MM.1S (cell line): ENCODE data around the gene CAPRIN1.

Experiments
- DNase-seq: peaks from one replicate; pipeline ENCODE4 v3.0.0-alpha.2; 2015
- H2AFZ ChIP-seq: fragments of 300-600 bp; sonication (generic); 2 replicates; pipeline ENCODE4 v1.6.0; 2016; ENCODE audit warnings: antibody characterized with exemption, low read length
- H3F3A ChIP-seq: fragments of 300-600 bp; sonication (generic); 2 replicates; pipeline ENCODE4 v1.6.1; 2016; ENCODE audit warnings: mild to moderate bottlenecking, antibody characterized with exemption, low read length, moderate library complexity, mixed read lengths; ENCODE audit not compliant: insufficient read depth
- H3K27ac ChIP-seq: fragments of 300-600 bp; sonication (generic); 2 replicates; pipeline ENCODE4 v1.5.1; 2016; ENCODE audit warnings: mild to moderate bottlenecking, low read length
- H3K27me3 ChIP-seq: fragments of 300-600 bp; sonication (generic); replicated peaks from 2 replicates; pipeline ENCODE4 v1.6.0; 2016; ENCODE audit warnings: low read length; ENCODE audit not compliant: insufficient read depth
- H3K36me3 ChIP-seq: fragments of 300-600 bp; sonication (generic); replicated peaks from 2 replicates; pipeline ENCODE4 v1.6.1; 2016; ENCODE audit warnings: mild to moderate bottlenecking, low read length, mixed read lengths; ENCODE audit not compliant: insufficient read depth
- H3K4me1 ChIP-seq: fragments of 300-600 bp; sonication (generic); 2 replicates; pipeline ENCODE4 v1.6.1; 2016; ENCODE audit warnings: low read length, mixed read lengths
- H3K4me2 ChIP-seq: fragments of 300-600 bp; sonication (generic); 2 replicates; pipeline ENCODE4 v1.6.0; 2016; ENCODE audit warnings: low read depth, low read length
- H3K4me3 ChIP-seq: fragments of 300-600 bp; sonication (generic); 2 replicates; pipeline ENCODE4 v1.5.1; 2016; ENCODE audit warnings: low read length, mixed read lengths
- H3K79me2 ChIP-seq: fragments of 300-600 bp; sonication (generic); 2 replicates; pipeline ENCODE4 v1.6.1; 2016; ENCODE audit warnings: mixed run types, low read length, mixed read lengths
- H3K9ac ChIP-seq: fragments of 300-600 bp; sonication (generic); 2 replicates; pipeline ENCODE4 v1.6.1; 2016; ENCODE audit warnings: low read length, mixed read lengths
- H3K9me2 ChIP-seq: fragments of 300-600 bp; sonication (generic); replicated peaks from 2 replicates; pipeline ENCODE4 v1.6.1; 2016; ENCODE audit warnings: mild to moderate bottlenecking, low read length, mixed read lengths; ENCODE audit not compliant: insufficient read depth
- H3K9me3 ChIP-seq: fragments of 300-600 bp; sonication (generic); replicated peaks from 2 replicates; pipeline ENCODE4 v1.6.1; 2016; ENCODE audit warnings: mild to moderate bottlenecking, low read length, mixed read lengths; ENCODE audit not compliant: insufficient read depth
- H4K20me1 ChIP-seq: fragments of 300-600 bp; sonication (generic); 2 replicates; pipeline ENCODE4 v1.6.1; 2016; ENCODE audit warnings: mild to moderate bottlenecking, low read length, moderate library complexity, mixed read lengths; ENCODE audit not compliant: insufficient read depth
- EZH2 ChIP-seq: fragments of 300-600 bp; sonication (generic); optimal IDR thresholded peaks from 2 replicates; pipeline ENCODE3; 2017; ENCODE audit warnings: low read depth, mild to moderate bottlenecking, antibody characterized with exemption, low read length, mixed read lengths
- EZH2phosphoT487 ChIP-seq: fragments of 300-600 bp; sonication (generic); IDR thresholded peaks from 2 replicates; pipeline ENCODE4 v1.6.1; 2018; ENCODE audit warnings: antibody characterized with exemption, low read length
- TF ChIP-seq, protein P1 (sequence below): fragments of 300-600 bp; sonication (generic); IDR thresholded peaks from 2 replicates; pipeline ENCODE4 v1.5.1; 2016; ENCODE audit warnings: antibody characterized with exemption, low read length, mixed read lengths

Gene CAPRIN1

GRCh38 chr11:34147581-34147980 is 96.0 kb downstream of the CAPRIN1 start:
- no peaks in the 10 kb centered on the region for H3K9me3 ChIP-seq
- no peak overlapping the region for H2AFZ ChIP-seq
- no peak for DNase-seq
- no peak overlapping the region for H3K4me2 ChIP-seq
- peaks cover 23% of the 10 kb centered on the region for H3F3A ChIP-seq
- H4K20me1 ChIP-seq = 0 out of 2 replicates have a peak, but pooled peaks cover 7% of the 10 kb centered on the region
- TF ChIP-seq EZH2 (no peak), EZH2phosphoT487 (no peak)
- TF ChIP-seq, protein P1, sequence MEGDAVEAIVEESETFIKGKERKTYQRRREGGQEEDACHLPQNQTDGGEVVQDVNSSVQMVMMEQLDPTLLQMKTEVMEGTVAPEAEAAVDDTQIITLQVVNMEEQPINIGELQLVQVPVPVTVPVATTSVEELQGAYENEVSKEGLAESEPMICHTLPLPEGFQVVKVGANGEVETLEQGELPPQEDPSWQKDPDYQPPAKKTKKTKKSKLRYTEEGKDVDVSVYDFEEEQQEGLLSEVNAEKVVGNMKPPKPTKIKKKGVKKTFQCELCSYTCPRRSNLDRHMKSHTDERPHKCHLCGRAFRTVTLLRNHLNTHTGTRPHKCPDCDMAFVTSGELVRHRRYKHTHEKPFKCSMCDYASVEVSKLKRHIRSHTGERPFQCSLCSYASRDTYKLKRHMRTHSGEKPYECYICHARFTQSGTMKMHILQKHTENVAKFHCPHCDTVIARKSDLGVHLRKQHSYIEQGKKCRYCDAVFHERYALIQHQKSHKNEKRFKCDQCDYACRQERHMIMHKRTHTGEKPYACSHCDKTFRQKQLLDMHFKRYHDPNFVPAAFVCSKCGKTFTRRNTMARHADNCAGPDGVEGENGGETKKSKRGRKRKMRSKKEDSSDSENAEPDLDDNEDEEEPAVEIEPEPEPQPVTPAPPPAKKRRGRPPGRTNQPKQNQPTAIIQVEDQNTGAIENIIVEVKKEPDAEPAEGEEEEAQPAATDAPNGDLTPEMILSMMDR = no peak
- H3K4me3 ChIP-seq = no peak overlapping the region
- no peaks in the 10 kb centered on the region for H3K27me3 ChIP-seq
- no peaks in the 10 kb centered on the region for H3K79me2 ChIP-seq
- H3K27ac ChIP-seq = no peak overlapping the region
- no peaks in the 10 kb centered on the region for H3K9me2 ChIP-seq
- peaks cover 17% of the 10 kb centered on the region; the same call in 1 of the 2 replicates for H3K36me3 ChIP-seq
- H3K4me1 ChIP-seq = peaks cover 23% of the 10 kb centered on the region
- H3K9ac ChIP-seq = no peak overlapping the region

- Histone ChIP-seq H3K27ac (no peak overlapping the region), H3K9ac (no peak overlapping the region), H3K79me2 (no peaks in the 10 kb centered on the region), H3K4me1 (peaks cover 23% of the 10 kb centered on the region), H3K36me3 (peaks cover 16% of the 10 kb centered on the region; the same call in 1 of the 2 replicates), H4K20me1 (0 out of 2 replicates have a peak, but pooled peaks cover 7% of the 10 kb centered on the region), H3K9me3 (no peaks in the 10 kb centered on the region), H3K4me3 (no peak overlapping the region), H2AFZ (no peak overlapping the region), H3K27me3 (no peaks in the 10 kb centered on the region), H3K9me2 (no peaks in the 10 kb centered on the region), H3F3A (peaks cover 23% of the 10 kb centered on the region), H3K4me2 (no peak overlapping the region)
- TF ChIP-seq EZH2phosphoT487 = no peak
- DNase-seq = no peak
Measured at GRCh38 chr11:34148504-34149165, 97.1 kb downstream of the CAPRIN1 start.

DNA sequence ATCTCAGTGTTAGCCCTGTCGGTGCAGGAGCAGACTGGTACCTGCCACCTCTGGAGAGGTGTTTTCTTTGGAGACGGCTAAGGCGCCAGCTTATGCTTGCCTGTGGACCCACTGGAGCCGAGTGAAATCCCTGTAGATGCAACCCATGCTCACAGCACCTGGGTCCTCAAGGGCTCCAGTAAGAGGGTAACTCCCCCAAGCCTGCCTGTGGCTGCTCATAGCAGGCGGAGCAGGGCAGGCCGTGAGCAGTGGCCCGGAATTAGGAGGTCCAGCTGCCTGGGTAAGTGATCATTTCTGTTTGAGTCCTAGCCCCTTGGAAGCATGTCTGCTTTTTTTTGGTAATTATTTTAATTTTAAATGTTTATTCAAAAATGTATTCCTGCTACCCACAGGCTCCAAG is 97.7 kb downstream of the CAPRIN1 start:
- Histone ChIP-seq H3F3A (peaks cover 22% of the 10 kb centered on the region), H3K4me1 (peaks cover 22% of the 10 kb centered on the region), H3K9ac (no peak overlapping the region), H3K9me2 (no peaks in the 10 kb centered on the region), H3K4me2 (no peak overlapping the region), H3K79me2 (no peaks in the 10 kb centered on the region), H4K20me1 (0 out of 2 replicates have a peak, but pooled peaks cover 7% of the 10 kb centered on the region), H2AFZ (no peak overlapping the region), H3K4me3 (no peak overlapping the region), H3K9me3 (no peaks in the 10 kb centered on the region), H3K27ac (no peak overlapping the region), H3K27me3 (no peaks in the 10 kb centered on the region), H3K36me3 (peaks cover 13% of the 10 kb centered on the region; the same call in 1 of the 2 replicates)
- DNase-seq = no peak
- TF ChIP-seq EZH2 (no peak), EZH2phosphoT487 (no peak)
- TF ChIP-seq, protein P1 = no peak

- Histone ChIP-seq H3K4me2 (no peak overlapping the region), H3K9ac (no peak overlapping the region), H4K20me1 (0 out of 2 replicates have a peak, but pooled peaks cover 4% of the 10 kb centered on the region), H3K4me1 (peaks cover 17% of the 10 kb centered on the region), H3K27me3 (no peaks in the 10 kb centered on the region), H3K9me3 (no peaks in the 10 kb centered on the region), H3K9me2 (no peaks in the 10 kb centered on the region), H3K4me3 (no peak overlapping the region), H3K27ac (no peak overlapping the region), H3K79me2 (no peaks in the 10 kb centered on the region), H2AFZ (no peak overlapping the region), H3F3A (peaks cover 17% of the 10 kb centered on the region), H3K36me3 (peaks cover 13% of the 10 kb centered on the region; the same call in 1 of the 2 replicates)
- TF ChIP-seq, protein P1 = peak; percentile 14; the same call in 1 of the 2 replicates
- TF ChIP-seq EZH2 = no peak
- TF ChIP-seq EZH2phosphoT487 = no peak
- no peak for DNase-seq
Measured at GRCh38 chr11:34149786-34150185, 98.3 kb downstream of the CAPRIN1 start.
